Measurements from ENCODE around the gene CARD9.

CARD9 gene

DNA sequence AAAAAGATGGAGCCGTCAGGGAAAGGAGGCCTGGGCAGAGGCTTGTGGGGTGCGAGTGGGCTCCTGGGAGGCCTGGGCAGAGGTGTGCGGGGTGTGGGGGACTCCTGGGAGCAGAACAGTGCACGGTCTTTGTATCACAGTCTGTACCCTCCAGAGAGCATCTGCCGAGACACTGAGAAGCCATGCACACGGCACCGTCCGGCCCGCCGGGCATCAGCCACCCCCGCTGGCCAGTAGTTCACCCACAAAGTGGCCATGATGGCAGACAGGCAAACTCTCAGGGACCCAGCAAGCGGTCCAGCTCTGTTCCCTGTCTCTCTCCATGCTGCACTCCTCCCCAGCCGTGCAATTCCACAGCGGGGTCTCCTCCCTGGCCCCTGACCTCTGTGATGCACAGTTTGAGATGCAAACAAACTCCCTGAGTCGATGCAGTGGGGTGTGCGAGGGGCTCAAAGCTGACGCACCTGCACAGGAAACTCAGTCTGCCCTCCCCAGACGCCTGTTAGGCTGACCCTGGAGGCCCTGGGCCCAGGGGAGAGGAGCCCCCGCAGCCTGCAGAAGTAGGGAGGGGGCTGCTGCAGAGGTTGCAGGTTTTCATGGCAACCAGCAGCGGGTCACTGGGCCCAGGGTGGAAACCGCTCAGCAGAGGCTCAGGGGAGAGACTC is 55.2 kb downstream of the CARD9 start:
- no peak for DNase-seq

DNA sequence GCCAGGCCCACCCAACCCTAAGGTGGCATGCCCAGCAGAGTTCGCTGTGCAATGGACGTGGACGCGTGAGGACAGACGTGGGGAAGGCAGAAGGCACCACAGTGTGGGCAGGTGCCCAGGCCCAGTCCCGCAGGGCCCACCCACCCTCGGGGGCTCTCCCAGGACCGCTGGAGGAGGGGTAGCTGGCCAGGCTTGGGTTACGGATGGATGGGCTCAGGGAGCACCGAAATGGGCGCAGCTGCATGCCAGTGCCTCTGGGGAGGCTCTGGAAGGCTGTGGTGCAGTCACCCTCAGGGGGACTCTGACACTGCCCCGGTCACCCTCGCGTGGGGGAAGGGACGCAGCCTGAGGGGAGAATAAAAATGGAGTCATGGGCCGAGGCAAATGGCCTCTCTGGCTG is 55.8 kb downstream of the CARD9 start:
- no peak for DNase-seq

GRCh38 chr9:136316896-136317676 is 56.4 kb downstream of the CARD9 start:
- no peak for DNase-seq

GRCh38 chr9:136316271-136316751 is 57.2 kb downstream of the CARD9 start:
- no peak for DNase-seq

GRCh38 chr9:136314944-136315343 is 58.5 kb downstream of the CARD9 start:
- DNase-seq = no peak

GRCh38 chr9:136314056-136314416 is 59.4 kb downstream of the CARD9 start:
- no peak for DNase-seq

Measured in NCI-H1048 (cell line).